AG04449 (cell line): ENCODE measurements around the gene KCTD16.

Experiments used
- CTCF ChIA-PET: fragments of 350-600 bp; formaldehyde crosslinking; extraction: SDS; loops from one replicate; lab custom pipeline; 2021; ENCODE audit warnings: antibody characterized with exemption; lab: Yijun Ruan, JAX
- POLR2A ChIA-PET: fragments of 400-600, 350-600 bp; formaldehyde crosslinking; extraction: SDS; loops from one replicate; lab custom pipeline; 2020; ENCODE audit warnings: antibody characterized with exemption, inconsistent platforms; lab: Yijun Ruan, JAX
- DNase-seq: peaks from one replicate; pipeline ENCODE4 v3.0.0-alpha.2; 2010; ENCODE audit warnings: low read depth, low spot score
- H3K4me3 ChIP-seq: 2 replicates; pipeline ENCODE4 v1.5.1; 2011; ENCODE audit warnings: low read depth, mild to moderate bottlenecking, control low read depth, low read length
- CTCF ChIP-seq: IDR thresholded peaks from one replicate; pipeline ENCODE4 v1.5.1; 2011; ENCODE audit warnings: mild to moderate bottlenecking, moderate library complexity, low read length, control low read depth, inconsistent platforms; ENCODE audit not compliant: insufficient read depth; ENCODE audit errors: missing control alignments

The KCTD16 gene

DNA sequence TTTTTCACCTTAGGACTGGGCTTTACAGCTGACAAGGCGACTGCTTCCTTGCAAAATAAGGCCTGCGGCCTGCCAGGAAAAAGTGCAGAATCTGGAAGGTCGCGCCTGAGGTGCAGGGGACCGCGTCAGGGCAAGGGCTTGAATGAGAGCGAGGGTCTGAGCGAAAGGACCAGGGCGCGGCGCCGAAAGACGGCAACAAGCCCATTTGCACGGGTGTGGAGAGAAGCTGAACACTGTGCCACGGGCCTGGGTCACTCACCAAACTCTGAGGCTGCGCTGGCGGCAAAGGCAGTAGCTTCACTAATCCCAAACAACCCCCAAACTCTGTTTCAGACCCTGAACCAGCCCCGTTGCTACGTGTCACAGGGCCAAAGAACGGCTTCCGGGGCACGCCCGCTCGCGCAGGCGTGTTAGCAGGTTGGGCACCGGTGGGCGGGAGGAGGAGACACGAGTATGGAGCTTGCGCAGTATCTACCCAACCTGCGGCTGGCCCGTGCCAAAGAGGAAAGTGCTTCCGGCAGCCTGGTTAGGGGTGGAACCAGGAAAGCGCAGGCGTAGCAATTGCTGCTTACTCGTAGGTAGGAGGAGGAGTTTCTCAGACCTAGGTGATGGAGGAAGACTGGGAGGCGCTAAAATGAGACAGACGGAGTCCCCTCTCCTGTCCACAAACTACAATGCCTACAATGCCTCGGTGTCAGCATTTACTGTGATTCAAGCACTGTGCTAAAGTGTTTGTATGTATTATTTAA lies at the start of gene KCTD16, which contains the start of gene YIPF5:
KCTD16 (plus strand) TSS at position 598 of the 749 bp plus-strand sequence.
YIPF5 (minus strand) TSS at position 384 of the 749 bp plus-strand sequence. CDS start 704 bp downstream, outside the sequence.
- DNase-seq = peak; percentile 85
- ChIA-PET CTCF (interaction anchor here (1.0 to 1.5 kb wide), 4 partner anchors 10 to 1167 kb away, joined by 3 to 4 read pairs (median 4); no protein-coding TSS in a partner anchor), POLR2A (interaction anchor here (0.6 to 1.7 kb wide), 8 partner anchors 8 to 1919 kb away, joined by 3 to 6 read pairs (median 3); no protein-coding TSS in a partner anchor)
- peak within 1 kb of the TSS; percentile 83 for H3K4me3 ChIP-seq
- TF ChIP-seq CTCF = no peak

GRCh38 chr5:144121577-144121976 lies 49.1 kb upstream of the KCTD16 start:
- H3K4me3 ChIP-seq = no peak overlapping the region
- ChIA-PET POLR2A (no interaction called here), CTCF (interaction anchor here (0.7 to 2.5 kb wide), 6 partner anchors 9 to 297 kb away, joined by 3 to 10 read pairs (median 4); no protein-coding TSS in a partner anchor)
- TF ChIP-seq CTCF = no peak
- no peak for DNase-seq

DNA sequence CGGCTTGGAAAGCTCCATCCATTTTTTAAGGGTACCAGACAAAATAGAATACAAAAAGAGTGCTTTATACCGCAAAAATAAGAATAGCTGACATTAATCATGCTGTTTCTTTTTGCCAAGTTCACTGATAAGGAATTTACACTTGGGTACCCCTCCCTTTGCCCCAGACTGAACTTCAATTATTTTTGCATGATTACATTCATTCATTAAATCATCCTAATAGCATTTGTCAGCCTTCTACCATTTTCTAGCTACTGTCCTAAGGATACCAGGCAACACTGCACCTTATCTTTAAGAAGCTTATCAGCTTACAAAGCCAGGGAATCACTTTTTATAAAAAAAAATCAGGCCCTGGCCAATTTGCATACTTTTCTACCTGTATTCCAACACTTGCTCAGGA lies 48.6 kb upstream of the KCTD16 start:
- TF ChIP-seq CTCF = no peak
- CTCF ChIA-PET = interaction anchor here (1.2 to 2.5 kb wide), 3 partner anchors 11 to 298 kb away, joined by 3 to 10 read pairs (median 4); no protein-coding TSS in a partner anchor
- no peak overlapping the region for H3K4me3 ChIP-seq
- POLR2A ChIA-PET = no interaction called here
- no peak for DNase-seq

DNA sequence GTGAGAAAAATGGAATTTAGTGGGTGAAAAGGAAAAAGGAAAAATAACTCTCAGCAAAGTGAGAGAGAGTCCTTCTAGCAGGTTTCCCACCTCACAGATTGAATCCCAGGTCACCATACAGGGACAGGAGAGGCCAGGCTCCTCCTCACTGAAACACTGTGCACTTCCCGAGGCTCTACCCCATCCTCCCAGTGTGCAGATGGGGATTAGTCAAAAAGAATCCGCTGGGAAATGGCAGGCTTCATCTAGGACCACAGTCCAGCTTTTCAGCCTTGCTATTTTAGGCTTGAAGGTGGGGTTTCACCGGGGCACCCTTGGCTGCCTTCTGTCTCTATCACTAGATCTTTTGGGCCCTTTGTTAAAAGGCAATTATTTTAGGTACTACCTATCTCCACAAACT lies 48.0 kb upstream of the KCTD16 start:
- DNase-seq = no peak
- no peak overlapping the region for H3K4me3 ChIP-seq
- no peak for TF ChIP-seq CTCF
- CTCF ChIA-PET = interaction anchor here (1.2 to 2.5 kb wide), 2 partner anchors 10 to 17 kb away, joined by 3 to 10 read pairs; no protein-coding TSS in a partner anchor
- POLR2A ChIA-PET = no interaction called here

DNA sequence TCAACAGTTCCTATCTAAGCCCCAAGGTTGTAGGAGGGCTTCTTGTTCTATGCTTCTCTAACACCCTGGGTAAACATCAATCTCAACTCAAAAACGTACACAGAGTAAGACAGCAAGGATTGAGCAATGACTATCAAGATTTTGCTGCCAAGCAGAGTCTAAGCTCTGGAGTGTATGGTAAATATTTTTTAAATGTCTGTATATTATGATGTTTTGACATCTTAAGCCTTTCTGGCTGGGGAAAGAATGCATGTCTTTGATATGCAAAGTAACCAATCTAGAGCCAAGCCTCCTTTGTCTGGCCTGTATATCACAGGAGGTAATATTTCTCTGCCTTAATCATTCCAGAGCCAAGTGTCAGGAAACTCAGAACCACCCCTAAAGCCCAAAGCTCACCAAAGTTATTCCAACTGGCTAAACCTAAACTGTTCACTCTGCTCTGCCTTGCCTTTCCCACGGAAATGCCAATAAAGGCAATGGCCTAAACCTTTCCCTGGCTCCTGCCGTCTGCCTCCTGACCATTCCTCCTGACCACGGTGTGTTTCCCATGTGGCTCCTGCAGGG lies 45.4 kb upstream of the KCTD16 start:
- POLR2A ChIA-PET = no interaction called here
- H3K4me3 ChIP-seq = no peak overlapping the region
- TF ChIP-seq CTCF = no peak
- CTCF ChIA-PET = interaction anchor here (1.0 to 5.6 kb wide), 2 partner anchors 13 to 15 kb away, joined by 3 to 36 read pairs; no protein-coding TSS in a partner anchor
- peak; percentile 33 for DNase-seq

- TF ChIP-seq CTCF = no peak
- DNase-seq = no peak
- ChIA-PET CTCF (interaction anchor here (1.1 to 5.6 kb wide), 2 partner anchors 14 to 302 kb away, joined by 4 to 36 read pairs; no protein-coding TSS in a partner anchor), POLR2A (no interaction called here)
- no peak overlapping the region for H3K4me3 ChIP-seq
Measured at GRCh38 chr5:144126707-144127106, 44.0 kb upstream of the KCTD16 start.
